GM12878 (cell line): Measurements from ENCODE around the gene IL26. TPM values are rescaled to one million over a fixed set of nuclear protein-coding genes. Genes with fewer than 3 reads are reported as not detected.

Experiments
- BMI1 ChIP-seq: fragments of 450-650 bp; IDR thresholded peaks from 2 replicates; pipeline ENCODE4 v1.6.1; 2016; ENCODE audit warnings: mild to moderate bottlenecking, moderate library complexity, borderline replicate concordance
- BRCA1 ChIP-seq: IDR thresholded peaks from 2 replicates; pipeline ENCODE4 v1.6.1; 2011; ENCODE audit warnings: low read depth, low read length, improper control_type of control experiment
- CBFB ChIP-seq: IDR thresholded peaks from 2 replicates; pipeline ENCODE4 v1.6.1; 2016; ENCODE audit warnings: antibody characterized with exemption, low read depth
- DPF2 ChIP-seq: fragments of 450-650 bp; IDR thresholded peaks from 2 replicates; pipeline ENCODE4 v1.6.1; 2017; ENCODE audit warnings: mild to moderate bottlenecking
- EP300 ChIP-seq, 2 experiments: fragments of 150-350 bp in 1 of 2; IDR thresholded peaks; 2 replicates each; pipeline ENCODE4 v1.6.1; 2011 to 2012; ENCODE audit warnings: low read depth in 2 of 2, low read length in 2 of 2, borderline replicate concordance in 1 of 2, improper control_type of control experiment in 1 of 2, inconsistent platforms in 1 of 2; ENCODE audit not compliant: control insufficient read depth in 1 of 2
- HDAC2 ChIP-seq: fragments of 200-600 bp; sonication (generic); IDR thresholded peaks from 2 replicates; pipeline ENCODE4 v1.6.1; 2017
- IRF4 ChIP-seq: IDR thresholded peaks from 2 replicates; pipeline ENCODE4 v1.6.1; 2011; ENCODE audit warnings: low read depth, low read length
- JUND ChIP-seq: IDR thresholded peaks from 2 replicates; pipeline ENCODE4 v1.6.1; 2012; ENCODE audit warnings: low read depth, mild to moderate bottlenecking, low read length, improper control_type of control experiment, moderate library complexity
- KAT2A ChIP-seq: conservative IDR thresholded peaks from 2 replicates; pipeline ENCODE4 v1.6.1; 2011; ENCODE audit warnings: low read depth, low read length; ENCODE audit not compliant: control insufficient read depth
- LARP7 ChIP-seq: fragments of 450-650 bp; IDR thresholded peaks from 2 replicates; pipeline ENCODE4 v1.6.1; 2017; ENCODE audit warnings: mild to moderate bottlenecking
- MEF2A ChIP-seq: IDR thresholded peaks from 2 replicates; pipeline ENCODE4 v1.6.1; 2011; ENCODE audit warnings: low read depth, mild to moderate bottlenecking, low read length, moderate library complexity; ENCODE audit not compliant: insufficient read depth
- MTA3 ChIP-seq: IDR thresholded peaks from 2 replicates; pipeline ENCODE4 v1.6.1; 2012; ENCODE audit warnings: low read length, inconsistent platforms, borderline replicate concordance
- MXI1 ChIP-seq: fragments of 150-350 bp; IDR thresholded peaks from 2 replicates; pipeline ENCODE4 v1.6.1; 2011; ENCODE audit warnings: low read depth, mild to moderate bottlenecking, inconsistent platforms, low read length, improper control_type of control experiment
- NR2C1 ChIP-seq: fragments of 450-650 bp; IDR thresholded peaks from 2 replicates; pipeline ENCODE4 v1.6.1; 2017; ENCODE audit warnings: antibody characterized with exemption, mild to moderate bottlenecking, moderate library complexity
- PAX8 ChIP-seq: fragments of 450-650 bp; IDR thresholded peaks from 2 replicates; pipeline ENCODE4 v1.6.1; 2017; ENCODE audit warnings: mild to moderate bottlenecking, moderate library complexity
- POU2F2 ChIP-seq: IDR thresholded peaks from 3 replicates; pipeline ENCODE4 v1.6.1; 2011; ENCODE audit warnings: low read depth, mild to moderate bottlenecking, low read length, borderline replicate concordance
- RB1 ChIP-seq: fragments of 450-650 bp; formaldehyde crosslinking; IDR thresholded peaks from 2 replicates; pipeline ENCODE4 v1.6.1; 2017; ENCODE audit warnings: mild to moderate bottlenecking, borderline replicate concordance
- RFX5 ChIP-seq: IDR thresholded peaks from 2 replicates; pipeline ENCODE4 v1.6.1; 2011; ENCODE audit warnings: low read depth, low read length, improper control_type of control experiment
- SMAD1 ChIP-seq: fragments of 450-650 bp; IDR thresholded peaks from 2 replicates; pipeline ENCODE4 v1.6.1; 2018; ENCODE audit warnings: mild to moderate bottlenecking, low read depth; ENCODE audit not compliant: partially characterized antibody
- SMARCA5 ChIP-seq: fragments of 450-650 bp; IDR thresholded peaks from 2 replicates; pipeline ENCODE4 v1.6.1; 2017; ENCODE audit warnings: mild to moderate bottlenecking
- SMC3 ChIP-seq: IDR thresholded peaks from 2 replicates; pipeline ENCODE4 v1.6.1; 2011; ENCODE audit warnings: low read length, improper control_type of control experiment, borderline replicate concordance
- SREBF1 ChIP-seq: IDR thresholded peaks from 2 replicates; pipeline ENCODE4 v1.6.1; 2012; ENCODE audit warnings: mild to moderate bottlenecking, low read length
- SUPT20H ChIP-seq: IDR thresholded peaks from 2 replicates; pipeline ENCODE4 v1.6.1; 2011; ENCODE audit warnings: low read depth, mild to moderate bottlenecking, low read length, moderate library complexity, borderline replicate concordance; ENCODE audit not compliant: control insufficient read depth
- TCF3 ChIP-seq: IDR thresholded peaks from 2 replicates; pipeline ENCODE4 v1.6.1; 2012; ENCODE audit warnings: low read depth, mild to moderate bottlenecking, low read length, borderline replicate concordance; ENCODE audit not compliant: insufficient read depth
- ZNF384 ChIP-seq: IDR thresholded peaks from 2 replicates; pipeline ENCODE4 v1.6.1; 2012; ENCODE audit warnings: low read depth, mild to moderate bottlenecking, low read length, improper control_type of control experiment, borderline replicate concordance
- ZSCAN29 ChIP-seq: fragments of 450-650 bp; IDR thresholded peaks from 2 replicates; pipeline ENCODE4 v1.6.1; 2017; ENCODE audit warnings: mild to moderate bottlenecking, moderate library complexity
- polyA plus RNA-seq, 11 experiments: library from polyadenylated mRNA; depleted of rRNA in 4 of 11; unstranded in 6 of 11; stranded (reverse) in 5 of 11; fragments of >200 nt; fragmentation: Nextera tagmentation in 4 of 11; fragmentation: Illumina TruSeq in 1 of 11; extraction: Ambion mirVana in 4 of 11; extraction: Trizol in 1 of 11; gene quantifications; 1 replicate in 1 of 11; 2 replicates in 10 of 11; pipeline versions ENCODE4 v1.2.1 to v1.2.3, GENCODE V29; 2011 to 2016; ENCODE audit warnings: inconsistent platforms in 2 of 11, missing spikeins in 2 of 11, low read depth in 1 of 11
- total RNA-seq, 4 experiments: library from RNA; depleted of rRNA in 3 of 4; stranded (reverse); fragments of >200 nt in 3 of 4; fragmentation: Illumina TruSeq in 1 of 4; extraction: Trizol in 1 of 4; gene quantifications; 2 replicates each; pipeline versions ENCODE4 v1.2.1 to v1.2.3, GENCODE V29; 2013 to 2021
- TF ChIP-seq, protein P1 (sequence below): fragments of 450-650 bp; formaldehyde crosslinking; IDR thresholded peaks from 2 replicates; pipeline ENCODE4 v1.4.0; 2022; ENCODE audit warnings: mild to moderate bottlenecking, moderate library complexity
- TF ChIP-seq, protein P2 (sequence below): fragments of 450-650 bp; IDR thresholded peaks from 2 replicates; pipeline ENCODE4 v1.6.1; 2017; ENCODE audit warnings: mild to moderate bottlenecking, moderate library complexity

The IL26 gene
- total and polyA plus RNA-seq, 10 of the 15 experiments (the other 5 are each of a cell fraction or from before 2014, with no cell fraction given) = not detected

DNA sequence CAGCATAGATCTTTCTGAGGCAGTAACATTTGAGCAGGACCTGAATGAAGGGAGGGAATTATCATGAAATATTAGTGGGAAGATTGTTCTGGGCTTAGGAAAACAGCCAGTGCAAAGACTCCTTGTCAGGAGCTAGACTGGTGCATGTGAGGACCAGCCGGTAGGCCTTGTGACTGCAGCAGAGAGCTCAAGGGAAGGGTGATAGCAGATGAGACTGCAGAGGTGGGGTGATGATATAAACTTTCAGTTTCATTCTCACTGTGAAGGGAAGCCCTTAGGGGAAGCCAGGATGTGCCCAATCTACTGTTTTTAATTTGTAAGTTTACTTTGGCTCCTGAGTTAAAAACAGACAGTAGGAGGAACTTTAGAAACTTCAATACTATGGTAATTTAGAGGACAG is 15.4 kb upstream of the IL26 start (continued):
- TF ChIP-seq SMARCA5 = no peak
- TF ChIP-seq MXI1 = no peak
- no peak for TF ChIP-seq CBFB
- TF ChIP-seq ZSCAN29 = no peak
- TF ChIP-seq EP300 (IDR thresholded peaks at IDR 0.05; ENCODE audit: borderline replicate concordance in 1 of 2, control insufficient read depth in 1 of 2, low read depth in 2 of 2, low read length in 2 of 2) = peak in 1 of 2 experiments; percentile 61; a peak in 2 of 4 replicates
- no peak for TF ChIP-seq LARP7
- no peak for TF ChIP-seq KAT2A
- no peak for TF ChIP-seq TCF3
- TF ChIP-seq RFX5 = no peak
- 0 out of 2 replicates have a peak, but pooled peaks have one; percentile 19 for TF ChIP-seq MEF2A
- TF ChIP-seq HDAC2 = no peak
- no peak for TF ChIP-seq RB1
- peak; percentile 58; the same call in 1 of the 2 replicates for TF ChIP-seq JUND
- TF ChIP-seq BRCA1 = no peak
- TF ChIP-seq ZNF384 = no peak
- TF ChIP-seq NR2C1 = no peak
- TF ChIP-seq SREBF1 = no peak
- TF ChIP-seq DPF2 = peak; percentile 61
- TF ChIP-seq, protein P1, sequence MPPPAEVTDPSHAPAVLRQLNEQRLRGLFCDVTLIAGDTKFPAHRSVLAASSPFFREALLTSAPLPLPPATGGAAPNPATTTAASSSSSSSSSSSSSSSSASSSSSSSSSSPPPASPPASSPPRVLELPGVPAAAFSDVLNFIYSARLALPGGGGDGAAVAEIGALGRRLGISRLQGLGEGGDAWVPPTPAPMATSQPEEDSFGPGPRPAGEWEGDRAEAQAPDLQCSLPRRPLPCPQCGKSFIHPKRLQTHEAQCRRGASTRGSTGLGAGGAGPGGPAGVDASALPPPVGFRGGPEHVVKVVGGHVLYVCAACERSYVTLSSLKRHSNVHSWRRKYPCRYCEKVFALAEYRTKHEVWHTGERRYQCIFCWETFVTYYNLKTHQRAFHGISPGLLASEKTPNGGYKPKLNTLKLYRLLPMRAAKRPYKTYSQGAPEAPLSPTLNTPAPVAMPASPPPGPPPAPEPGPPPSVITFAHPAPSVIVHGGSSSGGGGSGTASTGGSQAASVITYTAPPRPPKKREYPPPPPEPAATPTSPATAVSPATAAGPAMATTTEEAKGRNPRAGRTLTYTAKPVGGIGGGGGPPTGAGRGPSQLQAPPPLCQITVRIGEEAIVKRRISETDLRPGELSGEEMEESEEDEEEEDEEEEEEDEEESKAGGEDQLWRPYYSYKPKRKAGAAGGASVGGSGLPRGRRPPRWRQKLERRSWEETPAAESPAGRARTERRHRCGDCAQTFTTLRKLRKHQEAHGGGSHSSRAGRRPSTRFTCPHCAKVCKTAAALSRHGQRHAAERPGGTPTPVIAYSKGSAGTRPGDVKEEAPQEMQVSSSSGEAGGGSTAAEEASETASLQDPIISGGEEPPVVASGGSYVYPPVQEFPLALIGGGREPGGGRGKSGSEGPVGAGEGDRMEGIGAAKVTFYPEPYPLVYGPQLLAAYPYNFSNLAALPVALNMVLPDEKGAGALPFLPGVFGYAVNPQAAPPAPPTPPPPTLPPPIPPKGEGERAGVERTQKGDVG (CRISPR knock-in tag) = no peak
- TF ChIP-seq POU2F2 = no peak; the same call in 2 of the 3 replicates
- no peak for TF ChIP-seq MTA3
- peak; percentile 53; the same call in 1 of the 2 replicates for TF ChIP-seq IRF4
- TF ChIP-seq SUPT20H = no peak
- TF ChIP-seq, protein P2, sequence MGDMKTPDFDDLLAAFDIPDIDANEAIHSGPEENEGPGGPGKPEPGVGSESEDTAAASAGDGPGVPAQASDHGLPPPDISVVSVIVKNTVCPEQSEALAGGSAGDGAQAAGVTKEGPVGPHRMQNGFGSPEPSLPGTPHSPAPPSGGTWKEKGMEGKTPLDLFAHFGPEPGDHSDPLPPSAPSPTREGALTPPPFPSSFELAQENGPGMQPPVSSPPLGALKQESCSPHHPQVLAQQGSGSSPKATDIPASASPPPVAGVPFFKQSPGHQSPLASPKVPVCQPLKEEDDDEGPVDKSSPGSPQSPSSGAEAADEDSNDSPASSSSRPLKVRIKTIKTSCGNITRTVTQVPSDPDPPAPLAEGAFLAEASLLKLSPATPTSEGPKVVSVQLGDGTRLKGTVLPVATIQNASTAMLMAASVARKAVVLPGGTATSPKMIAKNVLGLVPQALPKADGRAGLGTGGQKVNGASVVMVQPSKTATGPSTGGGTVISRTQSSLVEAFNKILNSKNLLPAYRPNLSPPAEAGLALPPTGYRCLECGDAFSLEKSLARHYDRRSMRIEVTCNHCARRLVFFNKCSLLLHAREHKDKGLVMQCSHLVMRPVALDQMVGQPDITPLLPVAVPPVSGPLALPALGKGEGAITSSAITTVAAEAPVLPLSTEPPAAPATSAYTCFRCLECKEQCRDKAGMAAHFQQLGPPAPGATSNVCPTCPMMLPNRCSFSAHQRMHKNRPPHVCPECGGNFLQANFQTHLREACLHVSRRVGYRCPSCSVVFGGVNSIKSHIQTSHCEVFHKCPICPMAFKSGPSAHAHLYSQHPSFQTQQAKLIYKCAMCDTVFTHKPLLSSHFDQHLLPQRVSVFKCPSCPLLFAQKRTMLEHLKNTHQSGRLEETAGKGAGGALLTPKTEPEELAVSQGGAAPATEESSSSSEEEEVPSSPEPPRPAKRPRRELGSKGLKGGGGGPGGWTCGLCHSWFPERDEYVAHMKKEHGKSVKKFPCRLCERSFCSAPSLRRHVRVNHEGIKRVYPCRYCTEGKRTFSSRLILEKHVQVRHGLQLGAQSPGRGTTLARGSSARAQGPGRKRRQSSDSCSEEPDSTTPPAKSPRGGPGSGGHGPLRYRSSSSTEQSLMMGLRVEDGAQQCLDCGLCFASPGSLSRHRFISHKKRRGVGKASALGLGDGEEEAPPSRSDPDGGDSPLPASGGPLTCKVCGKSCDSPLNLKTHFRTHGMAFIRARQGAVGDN = peak; percentile 75
- no peak for TF ChIP-seq SMAD1
- no peak for TF ChIP-seq PAX8
- no peak for TF ChIP-seq SMC3
- TF ChIP-seq BMI1 = no peak
